GM06990 (cell line): ENCODE data around the gene CELA2A.

Source experiments
- DNase-seq: peaks from one replicate; pipeline ENCODE4 v3.0.0-alpha.2; 2011; ENCODE audit not compliant: insufficient read length; ENCODE audit errors: extremely low read depth
- H3K27me3 ChIP-seq: replicated peaks from 2 replicates; pipeline ENCODE4 v1.6.0; 2011; ENCODE audit warnings: low read length; ENCODE audit not compliant: control insufficient read depth, insufficient read depth
- H3K36me3 ChIP-seq: 2 replicates; pipeline ENCODE4 v1.5.1; 2011; ENCODE audit warnings: low read length; ENCODE audit not compliant: control insufficient read depth, insufficient read depth
- H3K4me3 ChIP-seq: replicated peaks from 2 replicates; pipeline ENCODE4 v1.5.1; 2011; ENCODE audit warnings: low read depth, mild to moderate bottlenecking, control low read depth, low read length
- TF ChIP-seq, protein P1 (sequence below): IDR thresholded peaks from 2 replicates; pipeline ENCODE4 v1.5.1; 2011; ENCODE audit warnings: low read length, control low read depth, mild to moderate bottlenecking, inconsistent platforms; ENCODE audit not compliant: insufficient read depth, poor library complexity, severe bottlenecking

Gene CELA2A

GRCh38 chr1:15439325-15439724 is 17.2 kb upstream of the CELA2A start:
- TF ChIP-seq, protein P1, sequence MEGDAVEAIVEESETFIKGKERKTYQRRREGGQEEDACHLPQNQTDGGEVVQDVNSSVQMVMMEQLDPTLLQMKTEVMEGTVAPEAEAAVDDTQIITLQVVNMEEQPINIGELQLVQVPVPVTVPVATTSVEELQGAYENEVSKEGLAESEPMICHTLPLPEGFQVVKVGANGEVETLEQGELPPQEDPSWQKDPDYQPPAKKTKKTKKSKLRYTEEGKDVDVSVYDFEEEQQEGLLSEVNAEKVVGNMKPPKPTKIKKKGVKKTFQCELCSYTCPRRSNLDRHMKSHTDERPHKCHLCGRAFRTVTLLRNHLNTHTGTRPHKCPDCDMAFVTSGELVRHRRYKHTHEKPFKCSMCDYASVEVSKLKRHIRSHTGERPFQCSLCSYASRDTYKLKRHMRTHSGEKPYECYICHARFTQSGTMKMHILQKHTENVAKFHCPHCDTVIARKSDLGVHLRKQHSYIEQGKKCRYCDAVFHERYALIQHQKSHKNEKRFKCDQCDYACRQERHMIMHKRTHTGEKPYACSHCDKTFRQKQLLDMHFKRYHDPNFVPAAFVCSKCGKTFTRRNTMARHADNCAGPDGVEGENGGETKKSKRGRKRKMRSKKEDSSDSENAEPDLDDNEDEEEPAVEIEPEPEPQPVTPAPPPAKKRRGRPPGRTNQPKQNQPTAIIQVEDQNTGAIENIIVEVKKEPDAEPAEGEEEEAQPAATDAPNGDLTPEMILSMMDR: no peak
- H3K4me3 ChIP-seq: no peak overlapping the region
- no peaks in the 10 kb centered on the region for H3K36me3 ChIP-seq
- no peaks in the 10 kb centered on the region for H3K27me3 ChIP-seq
- no peak for DNase-seq

GRCh38 chr1:15440357-15440756 is 16.2 kb upstream of the CELA2A start:
- TF ChIP-seq, protein P1: no peak
- no peak overlapping the region for H3K4me3 ChIP-seq
- DNase-seq: no peak

DNA sequence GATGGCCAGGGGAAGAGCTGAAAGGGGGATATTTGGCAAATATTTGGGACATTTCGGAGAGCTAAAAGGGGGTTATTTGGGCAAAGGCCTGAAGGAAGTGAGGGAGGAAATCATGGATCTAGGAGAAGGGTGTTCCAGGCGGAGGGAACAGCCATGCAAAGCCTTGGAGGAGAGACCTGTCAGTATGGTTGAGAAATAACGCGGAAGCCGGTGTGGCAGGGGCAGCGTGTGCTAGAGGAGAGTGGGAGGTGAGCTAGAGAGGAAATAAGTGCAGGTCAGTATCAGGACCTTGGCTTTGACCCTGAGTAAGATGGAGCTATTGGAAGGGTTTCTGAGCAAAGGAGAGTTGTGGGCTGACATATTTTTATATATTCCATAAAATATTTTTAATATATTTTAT is 15.3 kb upstream of the CELA2A start:
- H3K36me3 ChIP-seq: no peaks in the 10 kb centered on the region
- H3K27me3 ChIP-seq: no peaks in the 10 kb centered on the region
- TF ChIP-seq, protein P1: no peak
- no peak for DNase-seq
- H3K4me3 ChIP-seq: no peak overlapping the region

More at GRCh38 chr1:15440357-15440756, 16.2 kb upstream of the CELA2A start:
- Histone ChIP-seq H3K27me3 (no peaks in the 10 kb centered on the region), H3K36me3 (no peaks in the 10 kb centered on the region)

GRCh38 chr1:15442119-15442518 is 14.4 kb upstream of the CELA2A start:
- no peaks in the 10 kb centered on the region for H3K36me3 ChIP-seq
- no peaks in the 10 kb centered on the region for H3K27me3 ChIP-seq
- DNase-seq: no peak
- H3K4me3 ChIP-seq: no peak overlapping the region
- TF ChIP-seq, protein P1: no peak

GRCh38 chr1:15442759-15443158 is 13.8 kb upstream of the CELA2A start:
- Histone ChIP-seq H3K36me3 (no peaks in the 10 kb centered on the region), H3K4me3 (no peak overlapping the region), H3K27me3 (no peaks in the 10 kb centered on the region)
- TF ChIP-seq, protein P1: no peak
- DNase-seq: no peak

GRCh38 chr1:15443281-15443680 is 13.3 kb upstream of the CELA2A start:
- DNase-seq: no peak
- Histone ChIP-seq H3K36me3 (no peaks in the 10 kb centered on the region), H3K4me3 (no peak overlapping the region), H3K27me3 (no peaks in the 10 kb centered on the region)
- TF ChIP-seq, protein P1: no peak
